ENCODE data around the gene PLCD4.
A peak's percentile ranks its signal among the peaks of the same experiment; 100 is the strongest.

The PLCD4 gene

GRCh38 chr2:218607436-218608115 is at the start of gene PLCD4:
Gene PLCD4, plus strand, starts transcription at chr2:218607899. Its CDS starts 7,841 bp downstream, at chr2:218615740.
- DNase-seq, result no peak

- DNase-seq, result no peak
Observed at GRCh38 chr2:218557941-218558340, 49.8 kb upstream of the PLCD4 start.

GRCh38 chr2:218558986-218559385 is 48.7 kb upstream of the PLCD4 start:
- DNase-seq, result no peak

- no peak for DNase-seq
Observed at GRCh38 chr2:218564056-218564455, 43.6 kb upstream of the PLCD4 start.

DNA sequence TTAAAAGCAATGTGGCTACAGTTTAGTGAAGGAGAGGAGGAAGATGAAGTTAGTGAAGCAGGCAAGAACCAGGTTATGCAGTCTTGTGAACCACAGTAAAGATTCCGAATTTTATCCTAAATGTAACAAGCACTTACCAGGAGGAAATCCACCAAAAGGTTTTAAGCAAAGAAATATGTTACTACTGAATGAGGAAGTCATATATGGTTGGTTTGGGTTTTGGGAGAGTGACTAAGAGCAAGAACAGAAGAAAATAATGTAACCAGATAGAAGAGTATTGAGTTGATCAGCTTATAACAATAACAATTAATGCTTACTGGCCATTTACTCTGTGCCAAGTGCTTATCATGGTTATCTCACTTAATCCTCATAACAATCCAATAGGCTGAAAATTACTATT is 41.4 kb upstream of the PLCD4 start:
- DNase-seq, result no peak

- DNase-seq, result no peak
Observed at GRCh38 chr2:218567797-218568189, 39.9 kb upstream of the PLCD4 start.

GRCh38 chr2:218568190-218569037 is 39.3 kb upstream of the PLCD4 start, which contains the start of the genes CNOT9 and USP37:
Gene CNOT9, plus strand, starts transcription at chr2:218568839. Its CDS starts 116 bp downstream, at chr2:218568955.
Gene USP37, minus strand, starts transcription at chr2:218568351. Its CDS starts 9,698 bp downstream, at chr2:218558653.
- DNase-seq, result peak; percentile 99

DNA sequence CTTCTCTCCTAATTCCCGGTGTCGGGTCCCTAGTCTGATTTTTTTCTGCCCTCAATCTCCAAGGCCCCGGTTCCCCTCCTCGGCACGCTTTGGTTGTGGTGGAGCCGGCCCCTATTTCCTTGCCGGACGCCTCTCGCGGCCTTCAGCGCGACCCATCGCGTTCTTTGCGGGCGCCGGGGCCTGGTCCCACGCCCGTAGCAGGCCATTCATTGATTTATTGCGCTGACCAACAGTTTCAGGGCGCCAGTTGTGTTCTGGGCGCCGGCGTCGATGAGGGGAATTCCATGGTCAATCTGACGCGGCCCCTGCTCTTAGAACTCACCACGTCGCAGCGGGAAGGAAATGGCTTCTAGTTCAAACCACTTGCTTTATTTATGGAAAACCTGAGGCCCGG is 38.7 kb upstream of the PLCD4 start:
- DNase-seq, result no peak

DNA sequence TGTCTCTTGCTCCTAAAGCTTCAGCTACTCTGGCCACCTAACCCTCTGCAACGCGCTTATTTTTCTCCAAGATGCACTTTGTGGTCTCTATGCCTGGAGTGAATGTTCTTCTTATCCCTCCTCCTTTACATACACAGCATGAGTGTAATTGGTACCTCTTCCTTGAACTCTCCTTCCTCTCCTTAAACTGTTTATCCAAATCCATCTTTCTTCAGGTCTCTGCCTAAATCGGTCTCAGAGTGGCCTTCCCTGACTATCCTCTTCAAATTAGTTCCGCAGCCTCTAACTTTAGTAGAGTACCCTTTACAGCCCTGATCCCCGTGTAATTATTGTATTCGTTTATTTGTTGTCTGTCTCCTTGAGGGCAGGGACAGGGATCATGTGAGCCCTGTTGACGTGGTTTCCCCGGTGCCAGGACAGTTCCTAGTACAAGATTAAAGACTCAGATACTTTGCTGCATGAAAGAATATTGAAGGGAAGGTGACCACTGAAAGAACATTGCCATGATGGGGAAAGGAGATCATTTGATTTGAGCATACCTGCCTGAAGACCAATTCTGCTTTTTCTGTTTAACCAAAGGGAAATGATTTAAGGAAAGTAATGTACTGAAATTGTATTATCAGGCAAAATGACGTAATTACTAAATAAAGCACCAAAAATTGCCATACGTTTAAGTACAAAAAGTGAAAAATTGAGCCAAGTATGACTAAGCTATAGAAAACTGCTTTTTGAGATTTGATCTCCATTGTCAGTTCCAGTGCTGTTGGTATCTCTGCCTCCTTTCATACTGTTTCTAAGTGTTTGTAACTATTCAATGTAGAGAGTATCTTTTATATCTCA is 37.8 kb upstream of the PLCD4 start:
- DNase-seq, result no peak

DNA sequence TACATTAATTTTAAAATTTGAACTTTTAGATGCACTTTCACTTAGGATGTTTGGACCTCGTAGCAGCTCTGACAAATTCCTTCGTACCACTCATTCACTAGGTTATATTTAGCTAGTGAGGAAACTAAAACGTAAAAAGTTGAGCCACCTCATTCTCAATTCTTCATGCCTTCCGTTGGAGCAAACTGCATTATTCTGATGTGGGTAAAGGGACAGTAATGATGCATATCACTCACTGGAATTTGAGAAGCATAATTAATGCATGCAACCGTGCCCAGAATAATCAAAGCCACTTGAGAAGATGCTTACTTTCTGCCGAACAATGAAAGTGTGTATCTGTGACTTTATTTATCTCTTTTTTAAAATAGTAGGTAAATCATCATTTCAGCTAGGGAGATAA is 36.8 kb upstream of the PLCD4 start:
- no peak for DNase-seq

GRCh38 chr2:218576854-218577253 is 30.8 kb upstream of the PLCD4 start:
- no peak for DNase-seq

DNA sequence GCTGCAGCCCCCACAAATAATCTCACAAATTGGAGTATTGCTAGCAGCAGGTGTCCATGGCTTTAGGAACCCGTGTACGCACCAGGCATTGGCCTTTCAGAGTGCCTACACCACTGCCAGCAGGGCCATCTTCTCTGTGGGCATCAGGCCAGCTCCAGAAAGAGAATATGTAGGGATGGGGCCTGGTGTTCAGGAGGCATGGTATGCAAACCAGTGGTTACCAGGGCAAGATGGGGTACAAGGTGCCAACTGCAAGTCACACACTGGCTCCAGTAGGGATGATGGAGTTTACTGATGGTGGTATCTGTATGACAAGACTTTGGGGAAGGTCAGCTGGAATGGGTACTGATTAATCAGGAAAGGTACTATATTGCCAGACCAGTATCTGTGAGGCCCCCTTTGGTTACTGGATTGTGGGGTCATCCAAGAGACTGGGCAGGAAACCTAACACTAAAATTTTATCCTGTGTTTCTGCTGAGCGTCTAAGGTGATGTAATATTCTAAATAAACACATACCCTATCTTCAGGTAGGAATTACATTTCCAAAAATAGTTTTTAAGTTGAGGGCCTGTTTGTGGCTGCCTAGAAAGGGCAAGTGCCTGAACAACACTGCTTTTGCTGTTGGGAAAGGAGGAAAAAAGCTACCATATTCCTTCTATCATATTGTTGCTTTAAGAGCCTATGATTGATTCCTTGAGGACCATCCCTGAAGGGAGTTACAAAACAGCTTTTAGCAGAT is 30.0 kb upstream of the PLCD4 start:
- no peak for DNase-seq

GRCh38 chr2:218578272-218578877 is 29.3 kb upstream of the PLCD4 start:
- DNase-seq, result no peak

GRCh38 chr2:218582076-218582475 is 25.6 kb upstream of the PLCD4 start:
- no peak for DNase-seq

GRCh38 chr2:218583983-218584850 is 23.5 kb upstream of the PLCD4 start:
- no peak for DNase-seq

DNA sequence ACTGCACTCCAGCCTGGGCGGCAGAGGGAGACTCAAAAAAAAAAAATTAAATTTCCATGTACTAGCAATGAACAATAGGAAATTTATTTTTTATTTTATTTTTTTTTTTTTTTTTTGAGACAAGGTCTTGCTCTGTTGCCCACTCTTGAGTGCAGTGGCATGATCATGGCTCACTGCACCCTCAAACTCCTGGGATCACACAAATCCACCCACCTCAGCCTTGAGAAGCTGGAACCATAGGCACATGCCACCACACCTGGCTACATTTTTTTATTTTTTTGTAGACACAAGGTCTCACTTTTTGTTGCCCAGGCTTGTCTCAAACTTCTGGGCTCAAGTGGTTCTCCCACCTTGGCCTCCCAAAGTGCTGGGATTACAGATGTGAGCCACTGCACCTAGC is 22.2 kb upstream of the PLCD4 start:
- no peak for DNase-seq

- no peak for DNase-seq
Observed at GRCh38 chr2:218605432-218605831, 2.3 kb upstream of the PLCD4 start.

DNA sequence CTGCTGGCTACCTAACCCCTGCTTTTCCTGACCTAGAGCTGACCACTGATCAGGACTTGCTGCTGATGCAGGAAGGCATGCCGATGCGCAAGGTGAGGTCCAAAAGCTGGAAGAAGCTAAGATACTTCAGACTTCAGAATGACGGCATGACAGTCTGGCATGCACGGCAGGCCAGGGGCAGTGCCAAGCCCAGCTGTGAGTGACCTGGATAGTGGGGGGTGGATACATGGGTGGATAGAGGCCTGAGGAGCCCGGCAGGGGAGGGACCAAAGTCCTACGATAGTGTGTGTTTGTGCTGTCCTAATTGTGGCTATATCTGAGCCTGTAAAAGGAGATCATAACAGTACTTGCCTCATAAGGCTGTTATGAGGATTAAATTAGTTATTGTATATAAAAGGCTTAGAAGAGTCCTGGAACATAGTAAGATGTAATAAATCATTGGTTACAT is 8.2 kb downstream of the PLCD4 start:
- DNase-seq, result no peak

DNA sequence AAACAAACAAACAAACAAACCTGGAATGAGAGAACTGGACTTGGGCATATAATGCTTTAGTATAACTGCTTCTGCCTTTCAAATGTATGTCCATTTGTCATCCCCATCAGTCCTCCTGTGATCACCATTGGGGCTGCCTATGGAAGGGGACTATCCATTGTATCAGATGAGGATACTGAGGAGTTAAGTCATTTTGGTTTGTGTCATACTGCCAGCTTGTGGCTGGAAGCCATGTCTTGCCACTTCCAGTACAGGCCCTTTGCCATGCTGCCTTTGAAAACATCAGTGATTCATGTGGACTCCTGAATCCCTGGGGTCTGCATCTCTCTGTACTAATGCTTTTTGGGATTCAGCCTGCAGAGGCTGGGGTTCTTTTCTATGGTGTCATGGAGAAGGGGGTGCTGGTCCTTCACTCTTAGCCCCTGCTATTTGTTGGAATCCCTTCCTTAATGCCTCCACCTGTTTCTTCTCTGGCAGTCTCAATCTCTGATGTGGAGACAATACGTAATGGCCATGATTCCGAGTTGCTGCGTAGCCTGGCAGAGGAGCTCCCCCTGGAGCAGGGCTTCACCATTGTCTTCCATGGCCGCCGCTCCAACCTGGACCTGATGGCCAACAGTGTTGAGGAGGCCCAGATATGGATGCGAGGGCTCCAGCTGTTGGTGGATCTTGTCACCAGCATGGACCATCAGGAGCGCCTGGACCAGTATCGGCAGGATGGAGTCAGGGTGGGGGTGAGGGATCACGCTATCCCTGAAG is 10.6 kb downstream of the PLCD4 start:
- DNase-seq, result no peak

DNA sequence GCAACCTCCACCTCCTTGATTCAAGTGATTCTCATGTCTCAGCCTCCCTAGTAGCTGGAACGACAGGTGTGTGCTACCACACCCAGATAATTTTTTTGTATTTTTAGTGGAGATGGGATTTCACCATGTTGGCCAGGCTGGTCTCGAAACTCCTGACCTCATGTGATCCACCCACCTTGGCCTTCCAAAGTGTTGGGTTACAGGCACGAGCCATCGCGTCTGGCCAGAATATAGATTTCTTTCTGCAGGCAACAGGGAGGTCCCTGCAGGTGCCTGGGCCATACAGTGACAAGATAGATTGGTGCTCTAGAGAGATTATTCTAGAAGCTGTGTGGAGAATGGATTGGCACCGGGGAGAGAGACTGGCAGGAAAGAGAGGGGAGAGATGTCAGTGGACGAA is 13.3 kb downstream of the PLCD4 start:
- no peak for DNase-seq
